Measurements from ENCODE around the gene MAPRE2. TPM values are rescaled to one million over a fixed set of nuclear protein-coding genes. Genes with fewer than 3 reads are reported as not detected.

MAPRE2 gene
- total and polyA plus RNA-seq, 2 of the 13 experiments (the other 11 are each of a cell fraction or from before 2014, with no cell fraction given), result 34.5 to 67.9 TPM

GRCh38 chr18:35084494-35085449 lies 43.6 kb downstream of the MAPRE2 start (continued):
- TF ChIP-seq SMARCC2 (IDR thresholded peaks at IDR 0.05) (no peak), ZNF407 (CRISPR knock-in tag; IDR thresholded peaks at IDR 0.05; ENCODE audit: not compliant biosample characterization) (no peak), ZNF3 (CRISPR knock-in tag; IDR thresholded peaks at IDR 0.05) (no peak), MED1 (CRISPR knock-in tag; IDR thresholded peaks at IDR 0.05) (peak; percentile 73; the same call in 1 of the 2 replicates), KDM3A (CRISPR knock-in tag; IDR thresholded peaks at IDR 0.05; ENCODE audit: low read depth) (no peak), MTA1 (CRISPR knock-in tag; IDR thresholded peaks at IDR 0.05; ENCODE audit: borderline replicate concordance) (no peak), CHD4 (IDR thresholded peaks at IDR 0.05; ENCODE audit: borderline replicate concordance, low read length) (no peak; the same call in 1 of the 2 replicates), MXD1 (CRISPR knock-in tag; IDR thresholded peaks at IDR 0.05) (no peak), ZNF777 (CRISPR knock-in tag; IDR thresholded peaks at IDR 0.05) (no peak), ZIK1 (CRISPR knock-in tag; IDR thresholded peaks at IDR 0.05; ENCODE audit: borderline replicate concordance, low read depth) (no peak), THAP11 (CRISPR knock-in tag; IDR thresholded peaks at IDR 0.05) (peak; percentile 13; the same call in 1 of the 2 replicates)
- TF ChIP-seq, protein P1, sequence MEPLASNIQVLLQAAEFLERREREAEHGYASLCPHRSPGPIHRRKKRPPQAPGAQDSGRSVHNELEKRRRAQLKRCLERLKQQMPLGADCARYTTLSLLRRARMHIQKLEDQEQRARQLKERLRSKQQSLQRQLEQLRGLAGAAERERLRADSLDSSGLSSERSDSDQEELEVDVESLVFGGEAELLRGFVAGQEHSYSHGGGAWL (CRISPR knock-in tag; IDR thresholded peaks at IDR 0.05), result no peak
- TF ChIP-seq, protein P2, sequence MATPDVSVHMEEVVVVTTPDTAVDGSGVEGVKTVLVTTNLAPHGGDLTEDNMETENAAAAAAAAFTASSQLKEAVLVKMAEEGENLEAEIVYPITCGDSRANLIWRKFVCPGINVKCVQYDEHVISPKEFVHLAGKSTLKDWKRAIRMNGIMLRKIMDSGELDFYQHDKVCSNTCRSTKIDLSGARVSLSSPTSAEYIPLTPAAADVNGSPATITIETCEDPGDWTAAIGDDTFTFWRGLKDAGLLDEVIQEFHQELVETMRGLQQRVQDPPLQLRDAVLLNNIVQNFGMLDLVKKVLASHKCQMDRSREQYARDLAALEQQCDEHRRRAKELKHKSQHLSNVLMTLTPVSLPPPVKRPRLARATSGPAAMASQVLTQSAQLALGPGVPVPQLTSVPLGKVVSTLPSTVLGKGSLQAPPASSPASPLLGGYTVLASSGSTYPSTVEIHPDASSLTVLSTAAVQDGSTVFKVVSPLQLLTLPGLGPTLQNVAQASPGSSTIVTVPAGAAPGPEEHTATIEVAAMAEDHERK (CRISPR knock-in tag; IDR thresholded peaks at IDR 0.05; ENCODE audit: low read depth), result no peak

All from HepG2 (cell line).